HepG2 (cell line): ENCODE data around the gene ZFP69. TPM values are rescaled to one million over a fixed set of nuclear protein-coding genes. Genes with fewer than 3 reads are reported as not detected.

Experiments used
- BRCA1 ChIP-seq: sonication (generic); formaldehyde crosslinking; IDR thresholded peaks from 2 replicates; pipeline ENCODE4 v1.4.0; 2020; ENCODE audit warnings: missing genetic modification reagents
- BRD4 ChIP-seq: sonication (generic); formaldehyde crosslinking; IDR thresholded peaks from 2 replicates; pipeline ENCODE4 v1.4.0; 2020; ENCODE audit warnings: missing genetic modification reagents
- CEBPG ChIP-seq: IDR thresholded peaks from 2 replicates; pipeline ENCODE4 v1.6.1; 2016
- GTF3A ChIP-seq: sonication (generic); formaldehyde crosslinking; conservative IDR thresholded peaks from 2 replicates; pipeline ENCODE4 v1.4.0; 2020; ENCODE audit warnings: mild to moderate bottlenecking, missing genetic modification reagents
- KLF16 ChIP-seq, 2 experiments: sonication (generic) in 1 of 2; formaldehyde crosslinking in 1 of 2; IDR thresholded peaks; 2 replicates each; pipeline versions ENCODE4 v1.6.1 to v1.8.0; 2016 to 2023; ENCODE audit warnings: missing genetic modification reagents in 2 of 2, missing compliant biosample characterization in 1 of 2
- NFIB ChIP-seq: sonication (generic); formaldehyde crosslinking; IDR thresholded peaks from 2 replicates; pipeline ENCODE4 v1.9.0; 2021; ENCODE audit warnings: missing genetic modification reagents, mild to moderate bottlenecking, borderline replicate concordance
- NONO ChIP-seq, 2 experiments: fragments of 450-650 bp in 1 of 2; sonication (generic) in 1 of 2; formaldehyde crosslinking in 1 of 2; IDR thresholded peaks in 1 of 2; conservative IDR thresholded peaks in 1 of 2; 2 replicates each; pipeline versions ENCODE4 v1.6.1 to v1.8.0; 2017 to 2022; ENCODE audit warnings: mild to moderate bottlenecking in 1 of 2, missing genetic modification reagents in 1 of 2, moderate library complexity in 1 of 2
- PAWR ChIP-seq: sonication (generic); formaldehyde crosslinking; IDR thresholded peaks from 2 replicates; pipeline ENCODE4 v1.4.0; 2020; ENCODE audit warnings: missing genetic modification reagents, mild to moderate bottlenecking, borderline replicate concordance
- RCOR2 ChIP-seq: IDR thresholded peaks from 2 replicates; pipeline ENCODE4 v1.6.1; 2016; ENCODE audit warnings: missing biosample characterization, missing genetic modification reagents
- REL ChIP-seq: sonication (generic); formaldehyde crosslinking; conservative IDR thresholded peaks from 2 replicates; pipeline ENCODE4 v1.8.0; 2022; ENCODE audit warnings: mild to moderate bottlenecking, missing genetic modification reagents, moderate library complexity
- RFX1 ChIP-seq: fragments of 450-650 bp; IDR thresholded peaks from 2 replicates; pipeline ENCODE4 v1.6.1; 2017
- SIX4 ChIP-seq: sonication (generic); formaldehyde crosslinking; IDR thresholded peaks from 2 replicates; pipeline ENCODE4 v1.4.0; 2020; ENCODE audit warnings: missing genetic modification reagents
- SMAD1 ChIP-seq: sonication (generic); formaldehyde crosslinking; IDR thresholded peaks from 2 replicates; pipeline ENCODE4 v1.4.0; 2020; ENCODE audit warnings: missing genetic modification reagents, low read depth, mild to moderate bottlenecking, borderline replicate concordance
- SMC3 ChIP-seq: IDR thresholded peaks from 2 replicates; pipeline ENCODE4 v1.6.1; 2011; ENCODE audit warnings: low read length, improper control_type of control experiment
- SNAPC2 ChIP-seq: sonication (generic); formaldehyde crosslinking; IDR thresholded peaks from 2 replicates; pipeline ENCODE4 v1.8.1; 2022; ENCODE audit warnings: mild to moderate bottlenecking, missing genetic modification reagents
- U2AF1 ChIP-seq: fragments of 200-400 bp; formaldehyde crosslinking; optimal IDR thresholded peaks from 2 replicates; pipeline ENCODE3; 2017; ENCODE audit warnings: mild to moderate bottlenecking, low read depth, low read length
- ZFP41 ChIP-seq: sonication (generic); formaldehyde crosslinking; IDR thresholded peaks from 2 replicates; pipeline ENCODE4 v1.4.0; 2020; ENCODE audit warnings: mild to moderate bottlenecking, missing genetic modification reagents, borderline replicate concordance
- ZNF12 ChIP-seq: sonication (generic); formaldehyde crosslinking; IDR thresholded peaks from 2 replicates; pipeline ENCODE4 v1.5.0; 2020; ENCODE audit warnings: missing genetic modification reagents
- ZNF143 ChIP-seq: sonication (generic); formaldehyde crosslinking; IDR thresholded peaks from 2 replicates; pipeline ENCODE4 v1.4.0; 2020; ENCODE audit warnings: missing genetic modification reagents
- ZNF17 ChIP-seq: sonication (generic); formaldehyde crosslinking; IDR thresholded peaks from 2 replicates; pipeline ENCODE4 v1.5.0; 2020; ENCODE audit warnings: mild to moderate bottlenecking, missing genetic modification reagents
- ZNF264 ChIP-seq: sonication (generic); formaldehyde crosslinking; IDR thresholded peaks from 2 replicates; pipeline ENCODE4 v1.4.0; 2020; ENCODE audit warnings: missing genetic modification reagents
- ZNF616 ChIP-seq: sonication (generic); formaldehyde crosslinking; IDR thresholded peaks from 2 replicates; pipeline ENCODE4 v1.5.0; 2020; ENCODE audit warnings: low read depth, mild to moderate bottlenecking, missing genetic modification reagents
- ZNF790 ChIP-seq: sonication (generic); formaldehyde crosslinking; IDR thresholded peaks from 2 replicates; pipeline ENCODE4 v1.8.0; 2022; ENCODE audit warnings: missing genetic modification reagents, mild to moderate bottlenecking, borderline replicate concordance
- ZNF850 ChIP-seq: sonication (generic); formaldehyde crosslinking; conservative IDR thresholded peaks from 2 replicates; pipeline ENCODE4 v1.9.0; 2021; ENCODE audit warnings: mild to moderate bottlenecking, missing genetic modification reagents
- polyA plus RNA-seq, 8 experiments: library from polyadenylated mRNA; depleted of rRNA in 3 of 8; stranded (reverse) in 7 of 8; unstranded in 1 of 8; fragments of >200 nt; fragmentation: Illumina TruSeq in 4 of 8; extraction: Trizol in 4 of 8; gene quantifications; 2 replicates each; pipeline versions ENCODE4 v1.2.1 to v1.2.3, GENCODE V29; 2011 to 2016; ENCODE audit warnings: low read depth in 4 of 8, missing spikeins in 1 of 8, mixed read lengths in 1 of 8; ENCODE audit not compliant: insufficient read depth in 1 of 8
- total RNA-seq, 5 experiments: library from RNA; depleted of rRNA; stranded (reverse); fragments of >200 nt; fragmentation: Illumina TruSeq; extraction: Trizol; gene quantifications; 2 replicates each; pipeline ENCODE4 v1.2.3, GENCODE V29; 2016; ENCODE audit warnings: low read depth in 1 of 5
- TF ChIP-seq, protein P1 (sequence below), 2 experiments: fragments of 450-650 bp in 1 of 2; sonication (generic) in 1 of 2; formaldehyde crosslinking; IDR thresholded peaks; 2 replicates each; pipeline versions ENCODE4 v1.5.0 to v1.8.0; 2020 to 2022; ENCODE audit warnings: mild to moderate bottlenecking in 1 of 2, missing genetic modification reagents in 1 of 2
- TF ChIP-seq, protein P2 (sequence below): sonication (generic); formaldehyde crosslinking; IDR thresholded peaks from 2 replicates; pipeline ENCODE4 v1.4.0; 2020; ENCODE audit warnings: missing genetic modification reagents, borderline replicate concordance

ZFP69 gene
- total and polyA plus RNA-seq, 2 of the 13 experiments (the other 11 are each of a cell fraction or from before 2014, with no cell fraction given), result 2.6 to 5.6 TPM

DNA sequence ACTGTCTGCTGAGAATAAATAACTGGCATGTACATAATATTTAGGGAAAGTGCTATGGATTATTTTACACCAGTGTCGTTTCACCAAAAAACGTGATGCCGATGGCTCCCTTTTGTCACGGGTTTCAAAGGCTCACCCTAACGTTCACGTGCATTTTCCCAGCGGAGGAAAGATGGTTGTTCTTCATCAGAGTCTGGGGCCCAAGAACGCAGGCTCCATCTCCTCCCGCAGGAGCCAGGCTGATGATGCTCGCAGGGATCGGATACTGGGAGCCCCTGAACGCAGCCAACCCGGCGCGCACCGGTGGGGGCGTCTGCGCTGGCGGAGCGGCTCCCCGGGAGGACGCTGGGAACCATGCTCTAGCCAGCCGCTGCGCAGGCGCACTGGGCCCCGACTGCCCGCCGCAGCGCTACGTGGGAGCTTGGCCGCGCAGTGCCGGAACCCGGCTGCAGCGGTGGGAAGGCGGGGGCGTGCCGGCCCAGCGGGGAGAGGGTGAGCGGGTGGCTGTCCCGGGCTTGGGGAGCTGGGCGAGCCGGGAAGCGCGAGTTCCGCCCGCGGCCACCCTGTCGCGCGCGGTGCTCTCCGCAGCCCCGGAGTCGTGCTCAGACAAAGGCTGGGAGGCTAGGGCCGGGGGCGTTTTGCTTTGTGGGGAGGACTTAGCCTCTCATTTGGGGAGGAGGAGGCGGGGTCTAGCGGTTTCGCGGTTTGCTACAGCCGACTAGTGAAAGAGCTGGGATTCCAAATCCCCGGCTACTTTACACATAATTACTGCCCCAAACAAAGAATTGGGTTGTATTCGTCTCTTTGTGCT, 27.2 kb upstream of the ZFP69 start, which contains the start of gene ZFP69B (continued):
- peak; percentile 84; the same call in 1 of the 2 replicates for TF ChIP-seq BRD4 (CRISPR knock-in tag)
- 0 out of 2 replicates have a peak, but pooled peaks have one; percentile 73 for TF ChIP-seq ZFP41 (CRISPR knock-in tag)
- no peak for TF ChIP-seq NONO (IDR thresholded peaks at IDR 0.05)
- peak; percentile 81 for TF ChIP-seq NONO (CRISPR knock-in tag; conservative IDR thresholded peaks at IDR 0.05)
- no peak for TF ChIP-seq ZNF264 (CRISPR knock-in tag)
- no peak for TF ChIP-seq PAWR (CRISPR knock-in tag)
- TF ChIP-seq RCOR2 (CRISPR knock-in tag), result peak; percentile 55; the same call in 1 of the 2 replicates
- TF ChIP-seq SMC3, result no peak
- TF ChIP-seq SNAPC2 (CRISPR knock-in tag), result no peak
- TF ChIP-seq, protein P1, sequence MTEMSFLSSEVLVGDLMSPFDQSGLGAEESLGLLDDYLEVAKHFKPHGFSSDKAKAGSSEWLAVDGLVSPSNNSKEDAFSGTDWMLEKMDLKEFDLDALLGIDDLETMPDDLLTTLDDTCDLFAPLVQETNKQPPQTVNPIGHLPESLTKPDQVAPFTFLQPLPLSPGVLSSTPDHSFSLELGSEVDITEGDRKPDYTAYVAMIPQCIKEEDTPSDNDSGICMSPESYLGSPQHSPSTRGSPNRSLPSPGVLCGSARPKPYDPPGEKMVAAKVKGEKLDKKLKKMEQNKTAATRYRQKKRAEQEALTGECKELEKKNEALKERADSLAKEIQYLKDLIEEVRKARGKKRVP (CRISPR knock-in tag; IDR thresholded peaks at IDR 0.05), result peak in 1 of 2 experiments; percentile 65; a peak in 1 of 4 replicates
- TF ChIP-seq ZNF790 (CRISPR knock-in tag), result no peak
- TF ChIP-seq NFIB (CRISPR knock-in tag), result no peak
- TF ChIP-seq U2AF1, result no peak
- peak; percentile 91; the same call in 1 of the 2 replicates for TF ChIP-seq SMAD1 (CRISPR knock-in tag)
- TF ChIP-seq REL (CRISPR knock-in tag), result no peak
- TF ChIP-seq ZNF143 (CRISPR knock-in tag), result peak; percentile 84
- TF ChIP-seq ZNF12 (CRISPR knock-in tag), result peak; percentile 57; the same call in 1 of the 2 replicates
- TF ChIP-seq, protein P2, sequence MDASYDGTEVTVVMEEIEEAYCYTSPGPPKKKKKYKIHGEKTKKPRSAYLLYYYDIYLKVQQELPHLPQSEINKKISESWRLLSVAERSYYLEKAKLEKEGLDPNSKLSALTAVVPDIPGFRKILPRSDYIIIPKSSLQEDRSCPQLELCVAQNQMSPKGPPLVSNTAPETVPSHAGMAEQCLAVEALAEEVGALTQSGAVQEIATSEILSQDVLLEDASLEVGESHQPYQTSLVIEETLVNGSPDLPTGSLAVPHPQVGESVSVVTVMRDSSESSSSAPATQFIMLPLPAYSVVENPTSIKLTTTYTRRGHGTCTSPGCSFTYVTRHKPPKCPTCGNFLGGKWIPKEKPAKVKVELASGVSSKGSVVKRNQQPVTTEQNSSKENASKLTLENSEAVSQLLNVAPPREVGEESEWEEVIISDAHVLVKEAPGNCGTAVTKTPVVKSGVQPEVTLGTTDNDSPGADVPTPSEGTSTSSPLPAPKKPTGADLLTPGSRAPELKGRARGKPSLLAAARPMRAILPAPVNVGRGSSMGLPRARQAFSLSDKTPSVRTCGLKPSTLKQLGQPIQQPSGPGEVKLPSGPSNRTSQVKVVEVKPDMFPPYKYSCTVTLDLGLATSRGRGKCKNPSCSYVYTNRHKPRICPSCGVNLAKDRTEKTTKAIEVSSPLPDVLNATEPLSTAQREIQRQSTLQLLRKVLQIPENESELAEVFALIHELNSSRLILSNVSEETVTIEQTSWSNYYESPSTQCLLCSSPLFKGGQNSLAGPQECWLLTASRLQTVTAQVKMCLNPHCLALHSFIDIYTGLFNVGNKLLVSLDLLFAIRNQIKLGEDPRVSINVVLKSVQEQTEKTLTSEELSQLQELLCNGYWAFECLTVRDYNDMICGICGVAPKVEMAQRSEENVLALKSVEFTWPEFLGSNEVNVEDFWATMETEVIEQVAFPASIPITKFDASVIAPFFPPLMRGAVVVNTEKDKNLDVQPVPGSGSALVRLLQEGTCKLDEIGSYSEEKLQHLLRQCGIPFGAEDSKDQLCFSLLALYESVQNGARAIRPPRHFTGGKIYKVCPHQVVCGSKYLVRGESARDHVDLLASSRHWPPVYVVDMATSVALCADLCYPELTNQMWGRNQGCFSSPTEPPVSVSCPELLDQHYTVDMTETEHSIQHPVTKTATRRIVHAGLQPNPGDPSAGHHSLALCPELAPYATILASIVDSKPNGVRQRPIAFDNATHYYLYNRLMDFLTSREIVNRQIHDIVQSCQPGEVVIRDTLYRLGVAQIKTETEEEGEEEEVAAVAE (CRISPR knock-in tag), result peak; percentile 22; the same call in 1 of the 2 replicates
- TF ChIP-seq KLF16 (CRISPR knock-in tag; IDR thresholded peaks at IDR 0.05), result no peak
- peak; percentile 45; the same call in 1 of the 2 replicates for TF ChIP-seq SIX4 (CRISPR knock-in tag)
- no peak for TF ChIP-seq BRCA1
- no peak for TF ChIP-seq ZNF17 (CRISPR knock-in tag)
- no peak for TF ChIP-seq GTF3A (CRISPR knock-in tag)
- TF ChIP-seq RFX1, result no peak
- peak; percentile 66; the same call in 1 of the 2 replicates for TF ChIP-seq ZNF616
- no peak for TF ChIP-seq ZNF850 (CRISPR knock-in tag)
- 0 out of 2 replicates have a peak, but pooled peaks have one; percentile 9 for TF ChIP-seq CEBPG (CRISPR knock-in tag)
